Brain microvascular endothelial cell (primary cell): ENCODE data around the gene CAST.

Experiments used
- DNase-seq: peaks from one replicate; pipeline ENCODE4 v3.0.0-alpha.2; 2020
- H3K27ac ChIP-seq: fragments of 250-450 bp; sonication (Bioruptor Pico); 2 replicates; pipeline ENCODE4 v1.5.1; 2020; ENCODE audit warnings: mild to moderate bottlenecking, moderate library complexity
- H3K27me3 ChIP-seq: fragments of 250-450 bp; sonication (Bioruptor Pico); replicated peaks from 2 replicates; pipeline ENCODE4 v1.5.1; 2020; ENCODE audit warnings: mild to moderate bottlenecking
- H3K36me3 ChIP-seq: fragments of 250-450 bp; sonication (Bioruptor Pico); replicated peaks from 2 replicates; pipeline ENCODE4 v1.5.1; 2020; ENCODE audit warnings: mild to moderate bottlenecking
- H3K4me3 ChIP-seq: 2 replicates; pipeline ENCODE4 v1.5.1; 2011; ENCODE audit warnings: low read depth, mild to moderate bottlenecking, control low read depth, low read length, moderate library complexity
- CTCF ChIP-seq: IDR thresholded peaks from 2 replicates; pipeline ENCODE4 v1.5.1; 2011; ENCODE audit warnings: low read depth, mild to moderate bottlenecking, moderate library complexity, low read length, control low read depth, inconsistent platforms; ENCODE audit errors: missing control alignments
- in situ Hi-C: cut with HindIII; loops from 2 replicates; pipeline ENCODE4 v1.10.0; 2017; ENCODE audit warnings: low sequenced_read_pairs, low pct_ligation_motif_present

Gene CAST

GRCh38 chr5:96752341-96753016, 90.3 kb downstream of the CAST start:
- in situ Hi-C loops, result no loop called here
- peak; percentile 40 for DNase-seq
- peaks cover 80% of the 10 kb centered on the region for H3K36me3 ChIP-seq
- H3K27ac ChIP-seq, result no peak overlapping the region
- H3K27me3 ChIP-seq, result no peaks in the 10 kb centered on the region
- TF ChIP-seq CTCF, result peak; percentile 54
- no peak overlapping the region for H3K4me3 ChIP-seq

DNA sequence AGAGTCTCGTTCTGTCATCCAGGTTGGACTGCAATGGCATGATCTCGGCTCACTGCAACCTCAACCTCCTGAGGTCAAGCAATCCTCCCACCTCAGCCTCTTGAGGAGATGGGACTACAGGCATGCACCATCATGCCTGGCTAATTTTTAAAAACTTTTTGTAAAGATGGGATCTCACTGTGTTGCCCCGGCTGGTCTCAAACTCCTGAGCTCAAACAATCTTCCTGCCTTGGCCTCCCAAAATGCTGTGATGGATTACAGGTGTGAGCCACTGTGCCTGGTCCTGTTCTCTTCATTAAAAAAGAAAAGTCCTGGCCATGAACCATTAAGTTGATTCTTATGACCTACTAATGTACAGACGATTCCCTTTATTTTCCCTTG, 90.8 kb downstream of the CAST start:
- Histone ChIP-seq H3K27me3 (no peaks in the 10 kb centered on the region), H3K4me3 (no peak overlapping the region), H3K36me3 (peaks cover 79% of the 10 kb centered on the region), H3K27ac (no peak overlapping the region)
- no peak for DNase-seq
- in situ Hi-C loops, result no loop called here
- TF ChIP-seq CTCF, result no peak

DNA sequence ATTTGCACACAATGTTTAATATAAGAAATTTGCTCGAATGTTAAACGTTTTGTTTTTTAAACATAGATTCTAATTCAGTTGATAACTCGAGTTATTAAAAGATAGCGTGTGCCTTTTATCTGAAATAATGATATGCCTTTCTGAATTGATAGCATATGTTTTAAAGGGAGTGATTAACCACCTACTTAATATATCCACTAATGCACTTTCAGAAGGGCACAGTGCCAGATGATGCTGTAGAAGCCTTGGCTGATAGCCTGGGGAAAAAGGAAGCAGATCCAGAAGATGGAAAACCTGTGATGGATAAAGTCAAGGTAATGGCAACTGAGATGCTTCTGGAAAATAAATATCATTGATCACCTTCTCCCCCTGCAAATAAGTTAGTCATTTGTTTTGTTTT, 91.7 kb downstream of the CAST start:
- Histone ChIP-seq H3K36me3 (peaks cover 83% of the 10 kb centered on the region), H3K27ac (no peak overlapping the region), H3K4me3 (no peak overlapping the region), H3K27me3 (no peaks in the 10 kb centered on the region)
- no peak for TF ChIP-seq CTCF
- in situ Hi-C loops, result no loop called here
- DNase-seq, result no peak

DNA sequence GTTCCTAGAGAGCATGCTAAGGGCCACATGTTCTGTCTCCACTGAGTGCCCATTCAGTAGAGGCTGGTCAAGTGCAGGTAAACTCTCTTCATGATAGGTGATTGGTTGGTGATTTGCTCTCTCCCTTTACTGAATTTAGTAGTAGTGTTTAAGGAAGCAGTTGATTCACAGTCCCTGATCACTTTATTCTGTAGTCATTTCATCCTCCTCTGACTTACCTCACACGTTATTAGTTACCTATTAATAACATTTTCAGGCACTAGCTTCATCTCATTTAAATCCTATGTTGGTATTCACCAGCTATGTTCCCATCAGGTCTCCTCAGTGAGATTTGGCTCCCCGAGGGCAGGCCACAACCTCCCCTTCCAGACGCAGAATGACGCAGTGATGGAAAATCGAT, 93.7 kb downstream of the CAST start:
- in situ Hi-C loops, result no loop called here
- H3K36me3 ChIP-seq, result peaks cover 69% of the 10 kb centered on the region
- H3K27ac ChIP-seq, result no peak overlapping the region
- no peak overlapping the region for H3K4me3 ChIP-seq
- no peaks in the 10 kb centered on the region for H3K27me3 ChIP-seq
- no peak for TF ChIP-seq CTCF
- DNase-seq, result no peak

DNA sequence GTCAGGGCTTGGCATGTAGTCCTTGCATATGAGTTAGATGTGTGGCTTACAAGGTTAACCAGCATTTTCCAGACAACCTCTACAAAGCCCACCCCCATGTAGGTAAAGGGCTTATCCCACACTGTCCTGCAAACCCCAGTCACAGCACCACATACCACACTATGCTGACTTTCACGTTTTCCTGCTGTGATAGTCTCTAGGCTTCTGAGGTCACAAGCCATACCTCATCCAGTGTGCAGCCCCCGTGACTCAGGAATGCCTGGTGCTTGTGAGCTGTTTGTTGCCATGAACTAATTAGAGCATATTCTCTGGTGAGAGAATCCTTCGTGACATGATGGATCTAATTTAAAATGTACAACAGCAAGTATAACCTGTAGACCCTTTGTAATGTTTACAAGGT, 94.8 kb downstream of the CAST start:
- no peak for TF ChIP-seq CTCF
- Histone ChIP-seq H3K36me3 (peaks cover 60% of the 10 kb centered on the region), H3K27me3 (no peaks in the 10 kb centered on the region), H3K4me3 (no peak overlapping the region), H3K27ac (no peak overlapping the region)
- no peak for DNase-seq
- in situ Hi-C loops, result no loop called here

GRCh38 chr5:96758621-96759020, 96.4 kb downstream of the CAST start:
- in situ Hi-C loops, result no loop called here
- Histone ChIP-seq H3K36me3 (peaks cover 62% of the 10 kb centered on the region), H3K27ac (peak overlapping the region; percentile 46), H3K4me3 (no peak overlapping the region), H3K27me3 (no peaks in the 10 kb centered on the region)
- DNase-seq, result peak; percentile 59
- no peak for TF ChIP-seq CTCF
